BE2C (cell line): ENCODE results near the gene HMGXB4.

Source experiments
- DNase-seq: peaks from one replicate; pipeline ENCODE4 v3.0.0-alpha.2; 2020
- H3K27me3 ChIP-seq: fragments of 250-450 bp; sonication (Bioruptor Pico); 2 replicates; pipeline ENCODE4 v1.5.1; 2020; ENCODE audit warnings: mild to moderate bottlenecking
- H3K36me3 ChIP-seq: fragments of 250-450 bp; sonication (Bioruptor Pico); 2 replicates; pipeline ENCODE4 v1.5.1; 2020; ENCODE audit warnings: mild to moderate bottlenecking
- H3K4me1 ChIP-seq: fragments of 250-450 bp; sonication (Bioruptor Pico); 2 replicates; pipeline ENCODE4 v1.5.1; 2020
- H3K4me3 ChIP-seq: 2 replicates; pipeline ENCODE4 v1.5.1; 2011; ENCODE audit warnings: low read depth, low read length
- H3K9me3 ChIP-seq: fragments of 250-450 bp; sonication (Bioruptor Pico); 2 replicates; pipeline ENCODE4 v1.5.1; 2020
- CTCF ChIP-seq: IDR thresholded peaks from 2 replicates; pipeline ENCODE4 v1.5.1; 2012; ENCODE audit warnings: mild to moderate bottlenecking, low read depth, low read length

HMGXB4 gene

DNA sequence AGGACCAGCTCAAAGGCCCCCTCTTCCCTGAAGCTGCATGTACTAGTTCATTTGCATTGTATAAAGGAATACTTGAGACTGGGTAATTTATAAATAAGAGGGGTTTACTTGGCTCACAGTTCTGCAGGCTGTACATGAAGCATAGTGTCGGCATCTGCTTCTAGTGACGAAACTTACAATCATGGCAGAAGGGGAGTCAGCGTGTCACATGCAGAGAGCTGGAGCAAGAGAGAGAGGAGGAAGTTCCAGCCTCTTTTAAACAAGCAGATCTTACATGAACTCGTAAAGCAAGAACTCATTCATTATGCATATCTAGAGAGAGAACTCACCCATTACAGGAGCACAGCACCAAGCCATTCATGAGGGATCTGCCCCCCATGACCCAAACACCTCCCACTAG is 7.1 kb upstream of the HMGXB4 start:
- H3K36me3 ChIP-seq, result no peaks in the 10 kb centered on the region
- no peaks in the 10 kb centered on the region for H3K4me1 ChIP-seq
- no peak overlapping the region for H3K4me3 ChIP-seq
- TF ChIP-seq CTCF, result no peak
- no peaks in the 10 kb centered on the region for H3K27me3 ChIP-seq
- DNase-seq, result no peak
- H3K9me3 ChIP-seq, result no peaks in the 10 kb centered on the region

DNA sequence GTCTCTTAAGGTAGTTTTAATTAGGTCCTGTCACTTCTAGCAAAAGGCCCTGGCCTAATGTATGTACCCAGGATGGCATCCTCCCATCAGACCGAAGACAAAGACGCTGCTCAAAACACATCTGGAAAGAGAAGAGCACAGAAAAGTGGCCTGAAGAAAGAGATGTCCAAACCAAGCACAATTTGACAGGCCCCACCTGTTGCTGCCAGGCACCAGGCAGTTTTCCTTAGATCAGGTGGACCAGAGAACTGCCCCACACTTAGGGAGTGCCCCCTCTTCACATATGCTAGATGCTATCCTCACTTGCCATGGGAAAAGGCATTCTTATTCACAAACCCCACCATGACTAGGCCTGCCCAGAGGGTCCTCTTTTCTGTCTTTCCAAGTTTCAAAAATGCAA is 3.3 kb upstream of the HMGXB4 start:
- DNase-seq, result no peak
- H3K4me1 ChIP-seq, result no peaks in the 10 kb centered on the region
- H3K9me3 ChIP-seq, result no peaks in the 10 kb centered on the region
- H3K4me3 ChIP-seq, result no peak overlapping the region
- H3K36me3 ChIP-seq, result no peaks in the 10 kb centered on the region; the same call in 1 of the 2 replicates
- no peak for TF ChIP-seq CTCF
- H3K27me3 ChIP-seq, result no peaks in the 10 kb centered on the region

- Histone ChIP-seq H3K27me3 (no peaks in the 10 kb centered on the region), H3K9me3 (no peaks in the 10 kb centered on the region), H3K36me3 (peaks cover under 1% of the 10 kb centered on the region), H3K4me1 (no peaks in the 10 kb centered on the region), H3K4me3 (peak overlapping the region; percentile 83)
- DNase-seq, result no peak
- no peak for TF ChIP-seq CTCF
These were observed 332 bp upstream of the HMGXB4 start for GRCh38 chr22:35257002-35257320.

DNA sequence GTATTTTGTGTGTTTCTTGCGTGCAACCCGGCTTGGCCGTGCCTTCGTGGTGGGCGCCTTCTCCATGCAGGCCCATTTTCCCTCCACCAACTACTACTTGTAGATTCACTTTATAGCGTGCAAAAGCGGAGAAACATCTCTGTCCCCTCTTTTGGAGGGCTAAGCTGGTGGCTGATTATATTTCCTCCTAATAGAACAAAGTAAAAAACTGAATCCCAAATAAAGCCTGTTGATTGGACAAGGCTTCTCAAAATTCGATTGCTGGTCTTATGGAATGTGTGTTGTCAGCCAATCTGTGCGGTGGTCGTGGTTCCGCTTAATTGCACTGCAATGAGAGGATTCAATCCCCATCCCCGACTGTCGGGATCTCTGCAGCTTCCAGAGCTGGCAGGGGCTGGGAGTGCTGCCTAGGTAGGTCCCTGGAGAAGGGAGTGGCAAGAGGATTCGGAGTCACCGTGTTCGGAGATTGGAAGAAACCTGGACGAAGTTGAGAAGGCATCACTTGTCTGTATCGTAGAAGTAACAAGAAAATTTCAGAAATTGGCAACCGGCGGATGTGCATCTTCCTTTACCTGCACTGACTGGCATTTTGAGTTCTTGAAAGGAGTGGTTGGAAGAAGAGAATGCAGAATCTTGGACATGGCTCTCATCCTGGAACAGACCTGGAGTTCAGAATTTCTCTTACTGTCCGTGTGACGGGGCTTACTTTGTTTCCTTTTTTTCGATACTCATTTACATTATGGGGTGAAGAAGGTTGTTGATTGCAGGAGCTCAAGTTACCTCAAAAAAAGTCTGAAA is 1.1 kb downstream of the HMGXB4 start:
- Histone ChIP-seq H3K4me3 (peak overlapping the region; percentile 83), H3K27me3 (no peaks in the 10 kb centered on the region), H3K36me3 (peaks cover 13% of the 10 kb centered on the region), H3K9me3 (no peaks in the 10 kb centered on the region), H3K4me1 (no peaks in the 10 kb centered on the region)
- TF ChIP-seq CTCF, result no peak
- peak; percentile 16 for DNase-seq

- no peak for TF ChIP-seq CTCF
- no peak for DNase-seq
- Histone ChIP-seq H3K4me3 (no peak overlapping the region), H3K36me3 (peaks cover 72% of the 10 kb centered on the region), H3K27me3 (no peaks in the 10 kb centered on the region), H3K4me1 (no peaks in the 10 kb centered on the region), H3K9me3 (no peaks in the 10 kb centered on the region)
These were observed 7.7 kb downstream of the HMGXB4 start for GRCh38 chr22:35264986-35265385.

- Histone ChIP-seq H3K4me3 (no peak overlapping the region), H3K4me1 (no peaks in the 10 kb centered on the region), H3K9me3 (no peaks in the 10 kb centered on the region), H3K27me3 (no peaks in the 10 kb centered on the region), H3K36me3 (peaks cover 79% of the 10 kb centered on the region)
- DNase-seq, result no peak
- TF ChIP-seq CTCF, result no peak
These were observed 9.0 kb downstream of the HMGXB4 start for GRCh38 chr22:35266277-35266676.
